Measurements from ENCODE around the gene PRXL2C.
"Not testable (repeated sequence)": the region's sequence is repeated elsewhere in the genome, so short reads cannot be mapped to it uniquely, and the experiment has no call there.

PRXL2C gene

GRCh38 chr9:96655198-96655851 is at the start of gene PRXL2C:
TSS of gene PRXL2C (minus strand) at chr9:96655317. CDS start at chr9:96655281, 36 bp downstream.
- FAIRE-seq (no peak), DNase-seq (ENCODE audit: low spot score) (peak; percentile 75)

GRCh38 chr9:96700721-96701375 is 45.7 kb upstream of the PRXL2C start:
- not testable (repeated sequence) for FAIRE-seq

GRCh38 chr9:96691326-96691725 is 36.2 kb upstream of the PRXL2C start:
- FAIRE-seq (no peak), DNase-seq (ENCODE audit: low spot score) (no peak)

More at GRCh38 chr9:96700721-96701375, 45.7 kb upstream of the PRXL2C start:
- not testable (repeated sequence) for DNase-seq (ENCODE audit: low spot score)

GRCh38 chr9:96688745-96689464 is 33.8 kb upstream of the PRXL2C start:
- FAIRE-seq (no peak), DNase-seq (ENCODE audit: low spot score) (no peak)

- FAIRE-seq (no peak), DNase-seq (ENCODE audit: low spot score) (no peak)
These were observed 33.1 kb upstream of the PRXL2C start for GRCh38 chr9:96688187-96688586.

- FAIRE-seq: no peak
These were observed 31.7 kb upstream of the PRXL2C start for GRCh38 chr9:96686638-96687335.

GRCh38 chr9:96680812-96681499 is 25.8 kb upstream of the PRXL2C start:
- FAIRE-seq: no peak

More at GRCh38 chr9:96686638-96687335, 31.7 kb upstream of the PRXL2C start:
- peak; percentile 31 for DNase-seq (ENCODE audit: low spot score)

GRCh38 chr9:96674906-96675538 is 19.9 kb upstream of the PRXL2C start:
- DNase-seq (ENCODE audit: low spot score) (peak; percentile 94), FAIRE-seq (peak; percentile 94)

More at GRCh38 chr9:96680812-96681499, 25.8 kb upstream of the PRXL2C start:
- no peak for DNase-seq (ENCODE audit: low spot score)

GRCh38 chr9:96673786-96674185 is 18.7 kb upstream of the PRXL2C start:
- FAIRE-seq; DNase-seq (ENCODE audit: low spot score): not testable (repeated sequence)

GRCh38 chr9:96668868-96669534 is 13.9 kb upstream of the PRXL2C start:
- FAIRE-seq (no peak), DNase-seq (ENCODE audit: low spot score) (no peak)

GRCh38 chr9:96667363-96667728 is 12.2 kb upstream of the PRXL2C start:
- FAIRE-seq (no peak), DNase-seq (ENCODE audit: low spot score) (no peak)

- peak; percentile 60 for DNase-seq (ENCODE audit: low spot score)
- not testable (repeated sequence) for FAIRE-seq
These were observed 11.7 kb upstream of the PRXL2C start for GRCh38 chr9:96666653-96667362.

- DNase-seq (ENCODE audit: low spot score): no peak
- FAIRE-seq: no peak
These were observed 10.7 kb upstream of the PRXL2C start for GRCh38 chr9:96665789-96666188.

- FAIRE-seq: no peak
These were observed 8.5 kb upstream of the PRXL2C start for GRCh38 chr9:96663506-96664120.

GRCh38 chr9:96661711-96662110 is 6.6 kb upstream of the PRXL2C start:
- DNase-seq (ENCODE audit: low spot score) (no peak), FAIRE-seq (no peak)

More at GRCh38 chr9:96663506-96664120, 8.5 kb upstream of the PRXL2C start:
- DNase-seq (ENCODE audit: low spot score): no peak

GRCh38 chr9:96660692-96661248 is 5.7 kb upstream of the PRXL2C start:
- no peak for DNase-seq (ENCODE audit: low spot score)
- FAIRE-seq: no peak

- FAIRE-seq (no peak), DNase-seq (ENCODE audit: low spot score) (peak; percentile 80)
These were observed 493 bp downstream of the PRXL2C start for GRCh38 chr9:96654450-96655197.

GRCh38 chr9:96651626-96652025 is 3.5 kb downstream of the PRXL2C start:
- FAIRE-seq (peak; percentile 75), DNase-seq (ENCODE audit: low spot score) (peak; percentile 37)
